IPS-20b (cell line): ENCODE data around the gene MYLK4.

Experiments used
- H3K27ac ChIP-seq: one replicate; pipeline ENCODE4 v1.5.1; 2013; ENCODE audit warnings: low read length
- H3K27me3 ChIP-seq: 2 replicates; pipeline ENCODE4 v1.6.1; 2013; ENCODE audit warnings: mild to moderate bottlenecking, low read length, inconsistent platforms; ENCODE audit not compliant: insufficient read depth
- H3K36me3 ChIP-seq: 2 replicates; pipeline ENCODE4 v1.6.1; 2013; ENCODE audit warnings: low read depth, mild to moderate bottlenecking, inconsistent platforms, low read length, moderate library complexity; ENCODE audit not compliant: insufficient read depth
- H3K4me1 ChIP-seq: 2 replicates; pipeline ENCODE4 v1.6.1; 2013; ENCODE audit warnings: mild to moderate bottlenecking, control low read depth, inconsistent platforms, low read length, moderate library complexity; ENCODE audit not compliant: insufficient read depth
- H3K4me3 ChIP-seq: 2 replicates; pipeline ENCODE4 v1.5.1; 2013; ENCODE audit warnings: mild to moderate bottlenecking, low read length, inconsistent platforms
- H3K9ac ChIP-seq: 2 replicates; pipeline ENCODE4 v1.6.1; 2013; ENCODE audit warnings: low read depth, mild to moderate bottlenecking, inconsistent platforms, low read length, moderate library complexity
- H3K9me3 ChIP-seq: 2 replicates; pipeline ENCODE4 v1.6.1; 2013; ENCODE audit warnings: mild to moderate bottlenecking, low read depth, low read length, inconsistent platforms; ENCODE audit not compliant: insufficient read depth

MYLK4 gene

DNA sequence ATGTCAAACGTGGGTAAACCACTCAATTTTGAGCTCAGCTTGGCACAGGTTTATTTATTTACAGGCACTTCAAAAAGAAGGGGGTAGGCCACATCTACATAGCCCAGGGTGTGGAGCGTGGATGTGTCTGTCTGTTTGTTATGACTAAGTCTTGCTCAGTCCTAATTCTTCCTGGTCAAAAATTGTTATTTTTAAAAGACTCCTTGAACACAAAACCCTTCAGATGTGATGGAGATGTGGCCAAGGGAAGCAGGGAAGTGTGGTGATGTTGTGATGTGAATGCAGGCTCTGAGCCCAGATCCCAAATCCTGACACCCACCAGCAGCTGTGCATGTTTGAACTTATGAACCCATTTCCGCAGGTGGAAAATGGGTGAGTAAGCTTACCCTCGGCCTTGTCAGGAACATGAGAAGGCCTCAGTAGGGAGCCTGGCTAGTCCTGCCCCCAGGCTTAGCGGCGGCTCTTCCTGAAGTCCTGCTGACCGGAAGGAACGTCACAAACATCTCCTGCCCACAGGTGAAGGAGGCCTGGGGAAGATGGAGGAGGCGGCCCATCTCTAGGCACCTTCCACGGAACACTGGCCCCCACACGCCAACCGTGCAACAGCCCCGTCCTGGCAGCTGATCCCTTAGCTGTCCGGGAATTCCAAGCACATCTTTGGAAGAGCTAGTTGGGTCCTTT, 119.7 kb downstream of the MYLK4 start:
- no peak overlapping the region for H3K4me3 ChIP-seq
- H3K9me3 ChIP-seq: no peaks in the 10 kb centered on the region
- no peaks in the 10 kb centered on the region for H3K36me3 ChIP-seq
- H3K4me1 ChIP-seq: peaks cover 10% of the 10 kb centered on the region; the same call in 1 of the 2 replicates
- no peak overlapping the region for H3K9ac ChIP-seq
- H3K27me3 ChIP-seq: peaks cover 22% of the 10 kb centered on the region
- no peak overlapping the region for H3K27ac ChIP-seq

DNA sequence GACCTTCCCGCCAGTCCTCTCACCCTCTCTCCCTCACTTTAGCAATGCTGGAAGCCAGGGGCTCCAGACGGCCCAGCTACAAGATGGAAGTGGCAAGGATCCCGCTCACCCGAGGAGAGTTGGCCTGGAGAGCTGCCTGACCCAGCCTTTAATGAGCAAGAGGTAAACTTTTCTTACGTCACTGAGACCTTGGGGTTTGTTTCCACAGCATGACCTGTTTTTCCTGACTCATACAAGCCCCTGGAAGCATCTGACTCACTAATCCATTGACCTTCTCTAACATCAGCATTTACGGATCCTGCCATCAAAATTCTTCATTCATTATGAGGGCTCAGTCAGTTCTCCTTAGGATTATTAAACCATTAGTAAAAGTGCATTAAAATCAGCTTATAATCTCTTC, 120.4 kb downstream of the MYLK4 start:
- Histone ChIP-seq H3K4me1 (peaks cover 10% of the 10 kb centered on the region; the same call in 1 of the 2 replicates), H3K27ac (no peak overlapping the region), H3K9me3 (no peaks in the 10 kb centered on the region), H3K4me3 (no peak overlapping the region), H3K27me3 (peaks cover 22% of the 10 kb centered on the region), H3K36me3 (no peaks in the 10 kb centered on the region), H3K9ac (no peak overlapping the region)

DNA sequence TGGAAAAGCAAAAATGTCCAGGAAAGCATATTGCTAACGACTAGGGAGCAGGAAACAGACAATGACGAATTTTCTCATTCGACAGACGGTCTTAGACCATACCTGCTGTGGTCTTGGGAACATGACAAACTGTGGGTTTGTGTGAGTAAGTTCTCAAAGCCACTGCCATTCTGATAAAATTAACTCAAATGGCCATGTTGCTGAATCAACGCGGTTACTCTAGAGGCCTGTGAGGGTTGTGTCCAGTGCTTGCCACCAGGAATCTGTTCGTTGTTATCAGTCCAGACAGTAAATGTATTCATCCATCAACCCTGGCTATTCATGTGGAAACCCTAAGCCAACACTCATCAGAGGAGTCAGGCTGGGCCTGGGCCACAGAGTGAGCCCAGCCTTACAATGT, 124.3 kb downstream of the MYLK4 start:
- H3K4me1 ChIP-seq: no peaks in the 10 kb centered on the region
- H3K9ac ChIP-seq: no peak overlapping the region
- no peaks in the 10 kb centered on the region for H3K9me3 ChIP-seq
- no peak overlapping the region for H3K27ac ChIP-seq
- no peaks in the 10 kb centered on the region for H3K36me3 ChIP-seq
- H3K27me3 ChIP-seq: no peaks in the 10 kb centered on the region
- no peak overlapping the region for H3K4me3 ChIP-seq

DNA sequence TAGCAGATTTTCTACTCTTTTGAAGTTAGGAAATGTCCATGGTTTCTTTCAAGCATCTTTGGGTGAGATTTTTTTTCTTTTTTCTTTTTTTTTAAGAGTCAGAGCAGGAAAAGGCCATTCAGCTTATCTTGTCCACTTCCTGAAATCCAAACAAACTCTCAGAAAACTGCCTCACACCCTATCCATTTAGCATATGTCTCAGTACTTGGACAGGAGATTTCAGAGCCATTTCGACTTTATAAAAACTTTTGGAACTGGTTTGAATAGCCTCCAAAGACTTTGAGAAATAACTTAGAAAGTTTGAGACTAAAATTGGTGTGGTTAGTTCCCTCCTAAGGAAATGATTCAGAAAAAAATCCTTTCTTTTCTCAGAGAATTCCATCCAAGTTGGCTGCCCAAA, 125.1 kb downstream of the MYLK4 start:
- Histone ChIP-seq H3K27me3 (no peaks in the 10 kb centered on the region), H3K27ac (no peak overlapping the region), H3K9me3 (no peaks in the 10 kb centered on the region), H3K4me1 (no peaks in the 10 kb centered on the region), H3K36me3 (no peaks in the 10 kb centered on the region), H3K9ac (no peak overlapping the region), H3K4me3 (no peak overlapping the region)

DNA sequence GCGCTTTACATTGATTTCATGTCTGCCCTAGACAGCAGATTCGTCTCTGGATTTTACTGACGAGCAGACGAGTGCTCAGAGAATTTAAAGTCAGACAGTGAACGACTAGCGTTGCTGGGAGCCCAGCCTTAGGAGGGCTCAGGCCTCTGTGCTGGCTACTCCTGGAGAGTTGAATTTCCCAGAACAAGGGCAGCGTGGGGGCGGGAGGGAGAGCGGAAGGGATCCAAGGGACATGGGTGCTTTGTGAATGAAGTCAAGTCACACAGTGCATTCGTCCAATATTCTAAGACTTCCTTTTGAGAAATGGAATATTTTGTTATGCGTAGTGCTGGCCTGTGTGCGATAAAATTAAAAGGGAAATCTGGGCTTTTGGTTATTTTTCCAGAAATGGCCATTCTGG, 126.5 kb downstream of the MYLK4 start:
- H3K4me1 ChIP-seq: no peaks in the 10 kb centered on the region
- no peaks in the 10 kb centered on the region for H3K9me3 ChIP-seq
- no peak overlapping the region for H3K9ac ChIP-seq
- no peak overlapping the region for H3K4me3 ChIP-seq
- no peaks in the 10 kb centered on the region for H3K27me3 ChIP-seq
- H3K27ac ChIP-seq: no peak overlapping the region
- H3K36me3 ChIP-seq: no peaks in the 10 kb centered on the region

DNA sequence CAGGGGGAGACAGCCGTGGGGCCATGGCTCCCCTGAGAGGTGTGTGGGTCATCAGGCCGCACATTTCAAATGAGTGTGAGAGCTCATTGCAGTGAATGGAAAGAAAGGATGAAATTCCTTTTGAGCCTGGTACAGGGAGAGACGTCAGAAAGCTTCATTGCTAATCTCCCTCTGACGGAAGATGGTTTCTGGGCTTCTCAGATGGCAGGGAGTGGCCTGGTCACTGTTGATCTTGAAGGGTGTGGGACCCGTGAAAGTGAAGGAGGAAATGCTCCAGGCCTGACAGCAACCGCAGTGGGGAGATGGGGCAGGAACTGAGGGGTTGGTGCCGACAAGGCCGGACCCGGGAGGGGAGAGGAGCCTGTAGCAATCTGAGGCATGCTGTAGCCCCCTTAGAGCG, 127.4 kb downstream of the MYLK4 start:
- no peak overlapping the region for H3K27ac ChIP-seq
- no peak overlapping the region for H3K4me3 ChIP-seq
- no peaks in the 10 kb centered on the region for H3K4me1 ChIP-seq
- H3K36me3 ChIP-seq: no peaks in the 10 kb centered on the region
- H3K9ac ChIP-seq: no peak overlapping the region
- no peaks in the 10 kb centered on the region for H3K27me3 ChIP-seq
- H3K9me3 ChIP-seq: no peaks in the 10 kb centered on the region

DNA sequence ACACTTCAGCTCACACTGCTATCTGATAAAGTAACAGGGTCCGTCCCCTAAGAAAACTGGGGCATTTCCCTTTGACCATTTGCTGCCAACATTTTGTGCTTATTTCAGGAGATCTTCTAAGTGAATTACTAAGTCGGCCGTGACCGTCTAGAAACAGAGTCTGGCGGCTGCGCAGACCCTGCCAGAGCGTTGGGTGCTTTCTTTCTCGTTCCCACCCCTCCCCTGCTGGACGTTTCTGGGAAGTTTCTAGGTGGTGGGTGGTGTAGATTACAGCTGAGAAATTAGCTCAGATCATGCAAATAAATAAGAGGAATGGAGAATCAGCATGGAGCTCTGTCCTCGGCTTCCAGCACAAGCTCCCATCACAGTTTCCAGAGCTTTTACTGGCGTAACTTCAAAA, 128.1 kb downstream of the MYLK4 start:
- H3K27ac ChIP-seq: no peak overlapping the region
- H3K27me3 ChIP-seq: no peaks in the 10 kb centered on the region
- H3K4me3 ChIP-seq: no peak overlapping the region
- no peak overlapping the region for H3K9ac ChIP-seq
- no peaks in the 10 kb centered on the region for H3K9me3 ChIP-seq
- H3K36me3 ChIP-seq: no peaks in the 10 kb centered on the region
- H3K4me1 ChIP-seq: no peaks in the 10 kb centered on the region

DNA sequence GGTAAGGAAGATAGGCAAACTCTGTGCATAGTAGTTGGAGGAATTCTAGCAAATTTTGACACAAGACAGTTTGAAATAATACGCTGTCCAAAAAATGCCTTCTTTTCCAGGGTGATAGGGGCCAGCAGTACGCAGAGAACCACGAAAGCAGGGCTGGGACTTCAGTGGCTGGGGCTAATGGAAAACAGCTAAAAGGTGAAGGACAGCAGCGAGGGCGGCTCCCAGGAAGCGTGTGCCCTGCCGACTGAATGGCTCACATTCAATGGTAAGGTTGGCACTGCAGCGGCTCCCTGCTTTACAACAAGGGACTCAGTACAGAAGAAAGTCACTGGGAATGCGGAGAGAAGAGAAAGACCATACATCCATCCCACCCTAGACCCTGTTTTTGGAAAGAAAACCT, 131.1 kb downstream of the MYLK4 start:
- no peak overlapping the region for H3K4me3 ChIP-seq
- H3K27ac ChIP-seq: no peak overlapping the region
- no peaks in the 10 kb centered on the region for H3K27me3 ChIP-seq
- H3K9me3 ChIP-seq: no peaks in the 10 kb centered on the region
- no peaks in the 10 kb centered on the region for H3K36me3 ChIP-seq
- no peak overlapping the region for H3K9ac ChIP-seq
- H3K4me1 ChIP-seq: no peaks in the 10 kb centered on the region

DNA sequence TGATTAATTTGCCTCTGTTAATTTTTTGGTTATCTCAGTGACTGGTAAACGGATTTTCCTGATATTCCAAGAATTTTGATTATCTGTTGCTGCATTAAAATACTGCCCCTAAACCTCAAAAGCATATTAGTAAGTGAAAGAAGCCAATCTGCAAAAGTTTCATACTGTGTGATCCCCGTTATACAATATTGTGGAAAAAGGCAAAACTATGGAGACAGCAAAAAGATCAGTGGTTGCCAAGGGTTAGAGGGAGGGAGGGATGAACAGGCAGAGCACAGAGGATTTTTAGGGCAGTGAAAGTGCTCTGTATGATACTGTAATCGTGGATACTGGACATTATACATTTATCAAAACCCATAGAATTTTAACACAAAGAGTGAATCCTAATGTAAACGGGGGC, 133.0 kb downstream of the MYLK4 start:
- Histone ChIP-seq H3K27me3 (no peaks in the 10 kb centered on the region), H3K4me3 (no peak overlapping the region), H3K27ac (no peak overlapping the region)

DNA sequence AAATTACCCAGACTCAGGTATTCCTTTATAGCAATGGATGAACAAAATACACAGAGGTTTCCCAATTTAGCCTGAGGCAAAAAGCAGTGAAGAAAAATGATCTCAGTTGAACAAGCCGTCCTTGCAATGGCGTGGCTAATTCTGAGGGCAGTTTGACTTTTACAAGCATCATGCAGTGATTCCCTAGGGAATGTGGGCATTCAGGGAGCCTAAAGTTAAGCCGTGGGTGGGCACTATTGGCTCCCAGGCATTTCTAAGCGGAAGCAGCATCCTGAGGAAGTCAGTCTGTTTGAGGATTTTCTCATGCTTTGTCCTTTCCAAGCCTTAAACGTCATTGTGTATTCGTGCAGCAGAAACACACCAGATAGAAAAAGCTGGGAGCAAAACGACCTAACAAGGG, 133.9 kb downstream of the MYLK4 start:
- Histone ChIP-seq H3K27me3 (no peaks in the 10 kb centered on the region), H3K9ac (no peak overlapping the region), H3K36me3 (no peaks in the 10 kb centered on the region), H3K9me3 (no peaks in the 10 kb centered on the region), H3K4me3 (no peak overlapping the region), H3K4me1 (no peaks in the 10 kb centered on the region), H3K27ac (no peak overlapping the region)

More for the DNA sequence above, 133.0 kb downstream of the MYLK4 start:
- H3K4me1 ChIP-seq: no peaks in the 10 kb centered on the region
- no peak overlapping the region for H3K9ac ChIP-seq
- H3K9me3 ChIP-seq: no peaks in the 10 kb centered on the region
- no peaks in the 10 kb centered on the region for H3K36me3 ChIP-seq

DNA sequence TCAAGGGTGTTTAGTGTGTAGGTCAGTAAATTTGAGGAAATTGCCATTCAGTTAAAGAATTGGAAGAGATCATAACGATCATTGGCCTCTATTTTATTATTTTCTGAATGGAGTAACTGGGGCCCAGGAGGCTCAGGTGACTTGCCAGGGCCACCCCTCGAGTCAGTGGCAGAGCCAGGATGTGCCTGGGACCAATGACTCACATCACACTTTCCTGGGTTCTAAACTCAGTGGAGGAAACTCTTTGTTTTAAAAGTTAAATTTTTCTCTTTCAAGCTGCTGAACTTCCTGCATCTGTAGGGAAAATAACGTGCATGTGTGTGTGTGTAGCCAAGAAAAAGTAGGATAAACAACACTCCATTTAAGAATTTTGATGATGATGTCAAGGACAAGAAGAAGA, 135.5 kb downstream of the MYLK4 start:
- H3K4me1 ChIP-seq: no peaks in the 10 kb centered on the region
- H3K4me3 ChIP-seq: no peak overlapping the region
- H3K9ac ChIP-seq: no peak overlapping the region
- no peaks in the 10 kb centered on the region for H3K27me3 ChIP-seq
- H3K36me3 ChIP-seq: no peaks in the 10 kb centered on the region
- H3K9me3 ChIP-seq: no peaks in the 10 kb centered on the region
- no peak overlapping the region for H3K27ac ChIP-seq

DNA sequence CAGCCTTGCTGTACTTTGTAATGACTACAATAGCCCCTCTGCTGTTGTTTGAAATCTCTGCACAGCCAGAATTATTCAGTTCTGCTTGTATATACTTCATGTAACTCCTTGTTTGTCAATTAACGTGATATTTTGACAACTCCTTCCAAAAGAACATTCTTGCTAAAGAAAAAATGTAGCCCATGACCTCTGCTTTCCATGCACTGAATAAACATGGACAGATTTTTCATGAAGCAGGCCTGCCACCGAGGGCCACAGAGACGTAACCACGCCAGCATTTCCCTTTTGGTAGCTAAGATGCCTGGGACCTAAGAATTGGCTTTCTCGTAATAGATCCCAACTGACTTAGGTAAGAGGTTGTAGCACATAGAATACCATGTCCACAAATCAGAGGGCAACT, 135.9 kb downstream of the MYLK4 start:
- Histone ChIP-seq H3K4me3 (no peak overlapping the region), H3K27ac (no peak overlapping the region), H3K4me1 (no peaks in the 10 kb centered on the region), H3K9ac (no peak overlapping the region), H3K27me3 (no peaks in the 10 kb centered on the region), H3K36me3 (no peaks in the 10 kb centered on the region), H3K9me3 (no peaks in the 10 kb centered on the region)
